SJSA1 (cell line): ENCODE results near the gene SOWAHA. TPM values are rescaled to one million over a fixed set of nuclear protein-coding genes. Genes with fewer than 3 reads are reported as not detected.

ENCODE experiments used
- DNase-seq, 2 experiments: peaks; one replicate each; pipeline ENCODE4 v3.0.0-alpha.2; 2015 to 2020; ENCODE audit warnings: low spot score in 2 of 2, low read depth in 1 of 2
- H3K27ac ChIP-seq: fragments of 250-450 bp; sonication (Bioruptor Pico); 2 replicates; pipeline ENCODE4 v1.5.1; 2020; ENCODE audit warnings: mild to moderate bottlenecking, moderate library complexity
- H3K27me3 ChIP-seq: fragments of 250-450 bp; sonication (Bioruptor Pico); replicated peaks from 2 replicates; pipeline ENCODE4 v1.5.1; 2020; ENCODE audit warnings: mild to moderate bottlenecking, moderate library complexity
- H3K36me3 ChIP-seq: fragments of 250-450 bp; sonication (Bioruptor Pico); 2 replicates; pipeline ENCODE4 v1.5.1; 2020; ENCODE audit warnings: mild to moderate bottlenecking
- H3K4me1 ChIP-seq: fragments of 250-450 bp; sonication (Bioruptor Pico); replicated peaks from 2 replicates; pipeline ENCODE4 v1.6.1; 2021; ENCODE audit warnings: mild to moderate bottlenecking
- H3K4me3 ChIP-seq: fragments of 250-450 bp; sonication (Bioruptor Pico); 2 replicates; pipeline ENCODE4 v1.5.1; 2020; ENCODE audit warnings: mild to moderate bottlenecking
- H3K9me3 ChIP-seq: fragments of 250-450 bp; sonication (Bioruptor Pico); replicated peaks from 2 replicates; pipeline ENCODE4 v1.5.1; 2020; ENCODE audit warnings: mild to moderate bottlenecking
- total RNA-seq: library from RNA; depleted of rRNA; stranded (reverse); fragments of >200 nt; shearing (Covaris generic); gene quantifications from 2 replicates; pipeline ENCODE4 v1.2.3, GENCODE V29; 2014

SOWAHA gene
- total RNA-seq, 1 experiment from 2014 or later, result not detected

DNA sequence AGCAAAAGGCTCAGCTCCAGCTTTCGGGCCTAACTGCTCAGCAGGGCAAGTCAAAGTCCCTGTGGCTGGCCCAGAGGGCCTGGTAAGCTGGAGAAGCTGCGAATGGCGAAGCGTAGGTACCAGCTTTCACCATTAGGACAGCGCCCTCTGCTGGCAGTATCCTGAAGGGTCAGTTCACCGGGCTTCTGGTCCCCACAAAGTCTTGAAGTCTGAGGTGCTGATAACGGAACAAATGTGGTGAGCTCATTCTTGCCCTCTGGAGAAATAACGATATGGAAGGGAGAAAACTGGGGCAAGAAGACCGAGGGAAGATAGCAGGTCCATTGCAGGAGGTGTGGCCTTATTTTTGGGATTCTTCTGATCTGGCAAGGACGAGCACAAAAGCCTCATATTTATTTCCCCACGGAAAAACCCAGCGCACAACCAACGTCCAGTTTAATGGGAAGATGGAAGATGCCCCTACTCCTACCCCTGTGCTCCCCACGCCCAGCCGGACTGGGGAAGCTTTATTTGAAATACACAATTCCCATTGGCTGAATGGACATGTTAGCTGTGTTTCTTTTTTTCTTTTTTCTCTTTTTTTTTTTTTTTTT, 7.2 kb downstream of the SOWAHA start:
- Histone ChIP-seq H3K4me1 (peaks cover 35% of the 10 kb centered on the region), H3K36me3 (peaks cover 29% of the 10 kb centered on the region), H3K9me3 (no peaks in the 10 kb centered on the region), H3K4me3 (no peak overlapping the region), H3K27me3 (no peaks in the 10 kb centered on the region), H3K27ac (no peak overlapping the region)
- peak; percentile 88 to 95 for DNase-seq

DNA sequence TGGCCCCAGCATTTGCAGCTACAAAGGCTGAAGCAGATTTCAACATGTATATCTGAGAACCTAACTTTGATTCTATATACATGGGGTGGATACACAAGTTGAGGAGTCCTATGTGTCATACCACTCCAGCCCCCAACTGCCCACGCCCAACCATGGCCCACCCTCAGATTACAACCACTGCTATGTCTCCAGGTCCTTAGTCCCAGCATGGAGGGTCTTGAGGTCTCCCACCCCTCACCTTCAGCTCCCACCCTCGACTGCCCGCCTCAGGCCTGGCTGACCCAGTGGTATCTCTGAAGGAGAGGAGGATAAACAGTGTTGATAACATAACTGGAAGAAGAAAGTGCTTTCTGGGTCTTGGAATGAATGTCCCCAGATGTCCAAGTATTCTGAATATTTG, 8.2 kb downstream of the SOWAHA start:
- Histone ChIP-seq H3K27ac (peak overlapping the region; percentile 15), H3K27me3 (no peaks in the 10 kb centered on the region), H3K4me1 (peaks cover 39% of the 10 kb centered on the region), H3K4me3 (no peak overlapping the region), H3K36me3 (peaks cover 37% of the 10 kb centered on the region), H3K9me3 (no peaks in the 10 kb centered on the region)
- no peak for DNase-seq

DNA sequence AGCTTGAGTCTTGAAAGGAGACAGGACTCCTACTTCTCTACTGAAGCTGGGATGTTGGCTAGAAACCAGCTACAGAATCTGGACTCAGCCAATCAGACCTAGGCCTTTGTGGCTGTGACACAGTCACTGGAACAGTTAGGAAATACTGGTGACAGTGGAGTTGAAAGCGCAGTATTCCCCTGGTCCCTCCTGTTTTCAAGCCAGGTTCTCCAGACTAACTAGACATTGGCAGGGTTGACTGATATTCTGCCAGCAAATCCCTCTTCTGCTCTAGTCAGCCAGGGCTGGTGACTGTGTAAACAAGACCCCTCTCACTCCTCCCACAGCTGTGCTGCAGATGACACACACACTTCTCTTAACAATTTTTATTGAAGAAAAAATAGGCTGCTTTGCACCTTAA, 8.7 kb downstream of the SOWAHA start:
- DNase-seq, result peak; percentile 44 to 59

DNA sequence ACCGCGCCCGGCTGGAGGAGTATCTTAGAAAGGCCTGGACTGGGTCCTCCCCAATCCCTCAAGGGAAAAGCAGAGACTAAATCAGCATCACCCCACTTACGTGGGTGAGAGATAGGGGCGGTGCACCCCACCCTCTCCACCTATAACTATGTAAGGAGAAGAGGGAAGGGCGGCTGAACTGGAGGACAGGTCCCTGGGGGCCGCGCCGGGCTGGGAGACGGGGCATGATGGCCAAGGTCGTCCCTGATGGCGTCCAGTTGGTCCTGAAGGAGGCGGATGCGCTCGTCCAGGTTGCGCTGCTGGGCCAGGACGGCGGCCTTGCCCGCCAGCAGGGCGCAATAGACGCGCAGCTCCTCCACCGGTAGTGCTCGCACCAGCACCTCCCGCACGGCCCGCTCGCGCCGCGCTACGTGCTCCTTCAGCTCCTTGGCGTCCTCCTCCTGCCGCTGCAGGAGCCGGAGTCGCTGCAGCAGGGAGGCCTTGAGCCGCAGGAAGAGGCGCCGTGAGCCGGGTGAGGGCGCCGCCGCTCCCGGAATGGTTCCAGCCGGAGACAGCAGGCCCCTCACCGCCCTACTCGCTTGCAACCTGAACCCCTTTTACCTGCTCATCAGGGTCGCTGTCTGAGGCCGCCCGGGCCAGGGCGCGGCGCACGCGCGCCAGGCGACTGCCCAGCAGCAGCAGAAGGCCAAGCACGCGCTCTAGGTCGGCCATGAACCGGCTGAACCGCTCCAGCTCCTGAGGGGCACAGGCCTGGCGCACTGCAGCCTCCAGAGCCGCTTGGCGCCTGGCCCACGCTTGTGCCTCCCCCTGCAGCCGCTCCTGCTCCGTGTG, 9.8 kb downstream of the SOWAHA start:
- Histone ChIP-seq H3K9me3 (no peaks in the 10 kb centered on the region), H3K4me1 (peaks cover 42% of the 10 kb centered on the region), H3K36me3 (peaks cover 52% of the 10 kb centered on the region), H3K4me3 (no peak overlapping the region), H3K27me3 (no peaks in the 10 kb centered on the region), H3K27ac (no peak overlapping the region)
- no peak for DNase-seq

More for the DNA sequence above, 8.7 kb downstream of the SOWAHA start:
- Histone ChIP-seq H3K4me1 (peaks cover 39% of the 10 kb centered on the region), H3K9me3 (no peaks in the 10 kb centered on the region), H3K36me3 (peaks cover 41% of the 10 kb centered on the region), H3K27ac (peak overlapping the region; percentile 15), H3K4me3 (no peak overlapping the region), H3K27me3 (no peaks in the 10 kb centered on the region)

DNA sequence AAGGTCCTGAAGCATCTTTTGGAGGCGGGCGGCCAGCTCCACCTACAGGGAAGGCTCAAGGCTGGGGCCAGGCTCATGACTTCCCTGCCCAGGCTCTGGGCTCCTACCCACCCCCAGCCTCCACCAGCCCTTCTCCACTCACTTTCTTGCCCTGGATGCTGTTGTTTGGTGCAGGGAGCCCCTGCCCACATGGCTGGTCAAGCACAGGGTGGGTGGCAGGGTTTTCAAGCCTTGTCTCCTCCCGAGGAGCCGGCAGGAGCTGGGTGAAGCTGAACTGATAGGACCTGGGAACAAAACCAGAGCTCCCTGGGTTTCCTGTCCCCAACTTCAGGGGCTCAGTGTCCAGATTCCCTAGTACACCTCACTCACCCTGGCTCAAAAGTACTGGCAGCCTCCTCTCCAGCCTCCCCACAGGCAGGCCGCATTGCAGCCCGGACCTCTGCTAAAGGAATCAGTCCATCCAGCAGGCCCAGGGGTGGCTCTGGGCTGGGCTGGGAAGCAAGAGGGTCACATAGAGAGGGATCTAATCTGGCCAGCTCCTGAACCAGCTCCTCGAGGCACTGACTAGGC, 10.5 kb downstream of the SOWAHA start:
- Histone ChIP-seq H3K9me3 (no peaks in the 10 kb centered on the region), H3K27me3 (no peaks in the 10 kb centered on the region), H3K4me3 (no peak overlapping the region), H3K4me1 (peaks cover 42% of the 10 kb centered on the region), H3K27ac (no peak overlapping the region), H3K36me3 (peaks cover 56% of the 10 kb centered on the region)
- no peak for DNase-seq

DNA sequence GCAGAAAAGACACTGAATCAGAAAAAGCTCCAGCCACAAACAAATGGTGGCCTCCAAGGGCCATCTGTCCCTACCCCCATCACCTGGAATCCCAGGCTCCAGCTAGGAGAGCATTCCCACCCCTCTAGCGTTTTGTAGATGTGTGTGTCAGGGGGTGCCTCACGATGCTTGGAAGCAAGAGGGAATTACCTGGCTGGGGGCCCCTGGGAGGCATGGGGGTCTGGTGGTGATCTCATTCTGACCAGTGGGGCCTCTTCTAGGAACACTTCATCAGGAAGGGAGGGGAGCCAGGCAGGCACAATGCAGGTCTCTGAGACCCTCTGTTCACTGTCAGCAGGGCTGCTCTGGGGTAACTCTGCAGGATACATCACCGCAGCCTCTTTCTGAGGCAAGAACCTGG, 11.3 kb downstream of the SOWAHA start:
- H3K4me3 ChIP-seq, result no peak overlapping the region
- no peak overlapping the region for H3K27ac ChIP-seq
- H3K36me3 ChIP-seq, result peaks cover 64% of the 10 kb centered on the region
- H3K4me1 ChIP-seq, result peaks cover 48% of the 10 kb centered on the region
- no peaks in the 10 kb centered on the region for H3K9me3 ChIP-seq
- DNase-seq, result no peak
- H3K27me3 ChIP-seq, result no peaks in the 10 kb centered on the region

DNA sequence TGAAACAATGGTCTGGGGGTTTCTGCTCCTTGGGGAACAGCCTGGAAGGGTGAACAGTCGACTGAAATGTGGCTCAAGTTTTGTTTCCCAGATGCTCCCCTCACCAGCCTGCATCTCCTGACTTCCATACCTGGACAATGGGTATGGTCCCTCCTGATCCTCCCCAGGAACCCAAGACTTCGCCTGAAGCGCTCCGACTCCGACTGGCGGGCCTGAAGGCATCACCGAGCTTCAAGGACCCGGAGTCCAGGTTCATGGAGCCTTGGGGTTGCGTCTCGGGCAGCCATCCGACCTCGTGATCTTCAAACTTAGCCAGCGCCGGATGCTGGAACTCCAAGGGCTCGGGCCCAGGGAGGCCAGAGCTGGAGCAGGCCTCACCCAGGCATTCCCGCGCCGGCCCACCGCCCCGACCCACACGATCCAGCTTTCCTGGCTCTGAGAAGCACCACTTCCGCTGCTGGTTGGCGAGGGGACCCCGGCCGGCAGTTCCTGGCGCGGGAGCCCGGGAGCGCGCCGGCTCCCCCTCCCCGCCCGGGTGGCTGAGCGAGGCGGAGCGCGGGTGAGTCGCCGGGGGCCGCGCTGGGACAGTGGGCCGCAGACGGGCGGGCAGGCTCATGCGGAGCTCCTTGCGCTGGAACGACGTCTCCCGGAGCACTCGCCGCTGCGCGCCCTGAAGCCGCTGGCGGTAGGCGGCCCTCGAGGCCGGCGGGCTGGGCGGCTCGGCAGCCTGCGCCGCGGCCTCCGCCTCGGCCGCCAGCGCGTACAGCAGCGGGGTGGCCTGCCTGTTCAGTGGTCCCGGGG, 12.1 kb downstream of the SOWAHA start:
- Histone ChIP-seq H3K27me3 (no peaks in the 10 kb centered on the region), H3K4me1 (peaks cover 48% of the 10 kb centered on the region), H3K4me3 (no peak overlapping the region), H3K36me3 (peaks cover 73% of the 10 kb centered on the region), H3K27ac (no peak overlapping the region), H3K9me3 (no peaks in the 10 kb centered on the region)
- no peak for DNase-seq

DNA sequence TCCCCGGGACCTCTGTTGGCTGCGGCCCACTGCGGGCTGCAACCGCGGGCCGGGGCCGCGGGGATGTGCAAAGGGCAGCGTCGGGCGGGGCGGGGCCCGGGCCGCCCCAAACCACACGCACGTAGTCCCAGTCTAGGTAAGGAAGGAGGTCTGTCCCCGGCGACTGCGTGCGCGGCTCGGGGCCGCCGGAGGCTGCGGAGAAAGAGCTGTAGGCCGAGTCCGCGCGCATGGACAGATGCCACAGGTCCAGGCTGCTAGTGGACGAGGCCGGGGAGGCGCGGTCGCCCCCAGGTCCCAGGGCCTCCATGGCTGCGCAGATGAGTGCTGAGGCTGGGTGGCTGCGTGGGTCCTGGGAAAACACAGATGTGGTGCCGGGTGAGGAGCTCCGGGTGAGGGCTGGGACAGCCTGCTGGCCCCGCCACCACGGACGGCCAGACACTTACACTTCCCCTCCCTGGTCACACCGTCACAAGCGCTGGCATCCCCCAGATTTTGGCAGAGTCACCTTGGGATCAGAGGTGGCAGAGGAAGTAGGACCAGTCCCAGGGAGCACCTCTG, 12.8 kb downstream of the SOWAHA start:
- DNase-seq, result no peak
- Histone ChIP-seq H3K9me3 (no peaks in the 10 kb centered on the region), H3K4me1 (peaks cover 45% of the 10 kb centered on the region), H3K27ac (no peak overlapping the region), H3K36me3 (peaks cover 78% of the 10 kb centered on the region), H3K4me3 (no peak overlapping the region), H3K27me3 (no peaks in the 10 kb centered on the region)

DNA sequence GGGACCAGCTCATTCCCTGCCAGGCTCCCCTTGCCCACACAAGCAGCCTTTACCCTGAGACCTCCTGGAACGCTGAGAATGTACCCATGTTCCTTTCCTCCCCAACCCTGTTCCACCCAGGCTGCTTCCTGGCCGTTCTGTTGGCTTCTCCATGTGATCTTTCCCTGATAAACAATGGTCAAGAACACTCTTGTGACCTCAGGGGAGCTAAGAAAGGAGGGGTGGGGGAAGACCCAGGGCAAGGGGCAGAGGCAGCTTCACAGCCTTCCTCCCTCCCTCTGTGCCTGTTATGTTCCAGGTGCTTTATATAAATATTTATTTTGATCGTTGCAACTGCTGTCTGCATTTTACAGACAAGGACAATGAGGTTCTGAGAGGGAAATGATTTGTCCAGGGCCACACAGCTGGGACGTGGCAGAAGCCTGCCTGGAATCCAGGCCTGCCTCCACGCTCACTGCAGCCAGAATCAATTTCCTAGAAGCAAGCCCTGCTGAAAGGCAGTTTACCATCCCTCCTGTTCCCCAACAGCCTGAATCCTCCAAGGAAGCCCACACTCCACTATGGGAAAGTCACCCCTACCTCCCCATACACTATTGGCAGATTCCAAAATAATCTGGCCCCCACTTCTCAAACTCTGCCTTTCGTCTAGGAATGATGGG, 13.5 kb downstream of the SOWAHA start:
- H3K9me3 ChIP-seq, result no peaks in the 10 kb centered on the region
- DNase-seq, result peak in 1 of 2 experiments; percentile 17
- no peak overlapping the region for H3K27ac ChIP-seq
- H3K36me3 ChIP-seq, result peaks cover 78% of the 10 kb centered on the region
- peaks cover 42% of the 10 kb centered on the region for H3K4me1 ChIP-seq
- H3K4me3 ChIP-seq, result no peak overlapping the region
- H3K27me3 ChIP-seq, result no peaks in the 10 kb centered on the region

DNA sequence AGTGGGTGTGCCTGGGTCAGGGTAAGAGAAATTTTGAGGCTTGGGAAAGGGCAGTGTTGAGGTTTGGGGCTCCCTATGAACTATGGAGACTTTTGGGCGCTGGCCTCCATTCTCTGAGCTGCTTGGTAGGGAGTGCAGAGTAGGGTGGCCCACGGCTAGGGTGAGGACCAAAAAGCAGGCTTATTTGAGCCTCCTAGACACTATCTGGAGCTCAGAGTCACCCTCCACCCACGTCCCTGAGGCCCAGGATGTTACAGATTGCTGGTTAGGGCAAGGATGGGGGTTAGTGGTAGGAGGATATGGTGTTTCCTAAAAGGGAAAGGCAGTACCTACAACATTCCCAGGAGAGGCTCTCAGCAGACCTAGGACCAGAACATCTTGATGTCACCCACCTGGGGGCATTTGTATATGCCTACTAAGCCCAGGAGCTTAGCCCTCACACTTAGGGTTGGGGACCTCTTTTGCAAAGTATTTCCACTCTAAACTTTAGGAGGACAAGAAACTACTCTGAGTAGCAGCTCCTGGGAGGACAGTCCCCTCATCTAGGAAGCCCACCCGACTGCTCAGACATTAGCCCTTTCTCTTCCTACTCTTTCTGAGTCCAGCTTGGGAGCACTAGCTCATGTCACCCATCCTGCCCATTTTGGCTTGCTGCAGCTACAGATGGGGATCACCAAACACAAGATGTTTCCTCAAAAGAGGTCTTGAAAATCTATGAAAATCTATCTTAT, 15.0 kb downstream of the SOWAHA start:
- peaks cover 70% of the 10 kb centered on the region for H3K36me3 ChIP-seq
- H3K4me1 ChIP-seq, result peaks cover 30% of the 10 kb centered on the region
- no peaks in the 10 kb centered on the region for H3K27me3 ChIP-seq
- no peak overlapping the region for H3K27ac ChIP-seq
- no peak overlapping the region for H3K4me3 ChIP-seq
- no peak for DNase-seq
- H3K9me3 ChIP-seq, result no peaks in the 10 kb centered on the region

DNA sequence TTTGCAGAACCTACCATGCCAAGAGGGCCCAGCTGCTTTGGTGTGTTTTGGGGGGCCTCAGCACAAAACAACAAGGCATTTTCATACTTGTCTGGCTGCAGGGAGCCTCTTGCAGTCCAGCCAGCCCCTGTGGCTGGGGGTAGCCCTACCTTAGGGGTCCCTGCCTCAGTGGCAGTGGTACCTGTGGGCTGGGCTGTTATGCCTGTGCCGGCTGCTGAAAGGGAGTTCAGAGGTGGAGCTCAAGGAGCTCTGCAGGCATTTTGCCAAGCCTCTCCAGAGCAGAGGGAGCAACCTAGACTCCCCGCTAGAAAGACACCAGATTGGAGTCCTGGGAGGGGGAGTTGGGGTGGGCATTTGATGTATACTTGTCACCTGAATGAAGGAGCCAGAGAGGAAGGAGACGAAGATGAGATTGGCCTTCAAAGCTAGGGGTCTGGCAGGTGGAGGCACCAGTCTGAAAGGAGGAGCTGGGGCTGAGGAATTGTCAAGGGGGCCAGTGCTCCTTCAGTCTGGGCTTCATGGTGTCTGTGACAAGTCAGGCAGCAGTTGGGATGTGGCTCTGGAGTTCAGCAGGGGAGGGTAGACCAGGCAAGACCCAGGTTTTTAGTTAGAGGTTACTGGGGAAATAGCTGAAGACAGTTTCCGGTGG, 15.9 kb downstream of the SOWAHA start:
- peaks cover 30% of the 10 kb centered on the region for H3K4me1 ChIP-seq
- DNase-seq, result no peak
- H3K27me3 ChIP-seq, result no peaks in the 10 kb centered on the region
- no peaks in the 10 kb centered on the region for H3K9me3 ChIP-seq
- H3K27ac ChIP-seq, result no peak overlapping the region
- H3K36me3 ChIP-seq, result peaks cover 62% of the 10 kb centered on the region
- peak overlapping the region; percentile 91 for H3K4me3 ChIP-seq

DNA sequence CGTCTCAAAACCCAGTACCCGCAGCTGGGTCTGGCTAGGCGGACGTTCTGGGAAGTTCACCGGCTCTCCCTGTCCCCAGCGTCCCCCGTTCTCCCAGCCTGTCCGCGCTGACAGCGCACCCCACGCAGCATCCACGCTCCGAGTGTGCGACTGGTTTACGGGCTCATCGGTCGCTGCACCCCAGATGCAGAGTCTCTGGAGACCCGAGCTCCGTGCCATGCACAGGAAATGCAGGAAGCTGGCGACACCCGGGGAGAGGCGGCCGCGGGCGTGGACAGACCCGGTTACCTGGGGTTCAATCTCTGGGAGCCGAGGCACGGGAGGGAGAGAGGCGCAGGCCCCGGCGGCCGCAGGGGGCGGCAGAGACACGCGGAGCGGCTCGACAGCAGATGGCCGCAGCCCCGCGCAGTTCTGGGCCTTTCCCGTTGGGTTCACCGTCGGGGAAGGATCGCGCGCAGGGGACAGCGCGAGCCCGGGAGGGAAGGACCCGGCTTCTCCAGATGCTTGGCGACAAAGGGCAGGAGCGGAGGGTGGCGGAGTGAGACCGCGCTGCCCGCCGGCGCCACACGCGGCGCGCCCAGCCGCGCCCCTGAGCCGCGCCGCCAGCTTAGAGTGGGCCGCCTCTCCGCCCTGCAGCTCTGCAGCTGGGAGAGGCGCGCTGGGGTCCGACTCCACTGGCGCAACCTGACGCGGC, 16.8 kb downstream of the SOWAHA start:
- peaks cover 52% of the 10 kb centered on the region for H3K36me3 ChIP-seq
- H3K27me3 ChIP-seq, result no peaks in the 10 kb centered on the region
- peak; percentile 87 to 93 for DNase-seq
- no peaks in the 10 kb centered on the region for H3K9me3 ChIP-seq
- H3K4me1 ChIP-seq, result peaks cover 30% of the 10 kb centered on the region
- H3K27ac ChIP-seq, result peak overlapping the region; percentile 67
- H3K4me3 ChIP-seq, result peak overlapping the region; percentile 91
